ENCODE data around the gene DAZ2.
"Not testable (repeated sequence)": the region's sequence is repeated elsewhere in the genome, so short reads cannot be mapped to it uniquely, and the experiment has no call there.

Gene DAZ2

GRCh38 chrY:23219233-23219632 lies at the start of gene DAZ2:
DAZ2 (plus strand) TSS chrY:23219533; CDS start chrY:23219741, 208 bp downstream.
- DNase-seq (ENCODE audit: low read depth): not testable (repeated sequence)

- not testable (repeated sequence) for DNase-seq (ENCODE audit: low read depth)
Observed at GRCh38 chrY:23198908-23199307, 20.4 kb upstream of the DAZ2 start, which contains the start of gene DAZ1. DAZ1 (minus strand) TSS chrY:23199008; CDS start chrY:23198800, 208 bp downstream.

- not testable (repeated sequence) for DNase-seq (ENCODE audit: low read depth)
Observed at GRCh38 chrY:23207455-23207854, 11.9 kb upstream of the DAZ2 start.

- DNase-seq (ENCODE audit: low read depth): not testable (repeated sequence)
Observed at GRCh38 chrY:23209802-23210495, 9.4 kb upstream of the DAZ2 start.

GRCh38 chrY:23210681-23211080 lies 8.7 kb upstream of the DAZ2 start:
- not testable (repeated sequence) for DNase-seq (ENCODE audit: low read depth)
